Transverse colon (tissue), 4 donors: Measurements from ENCODE around the gene APOL1. TPM values are rescaled to one million over a fixed set of nuclear protein-coding genes. Genes with fewer than 3 reads are reported as not detected.

Source experiments
- DNase-seq: peaks from one replicate; pipeline ENCODE4 v3.0.0-alpha.2; 2019
- H3K27ac ChIP-seq, 4 donors: fragments of 200-600 bp; sonication (generic); 2 replicates each; pipeline ENCODE4 v1.5.1; 2016 to 2018; ENCODE audit warnings: inconsistent platforms in 4 of 4
- H3K27me3 ChIP-seq: fragments of 200-600 bp; sonication (generic); 2 replicates; pipeline ENCODE4 v1.5.1; 2017; ENCODE audit warnings: inconsistent platforms
- H3K36me3 ChIP-seq, 4 donors: fragments of 200-600 bp; sonication (generic); 2 replicates each; pipeline ENCODE4 v1.5.1; 2017 to 2019; ENCODE audit warnings: inconsistent platforms in 4 of 4
- H3K4me1 ChIP-seq, 4 donors: fragments of 200-600 bp; sonication (generic); 2 replicates each; pipeline ENCODE4 v1.5.1; 2017 to 2020; ENCODE audit warnings: inconsistent platforms in 4 of 4
- H3K4me3 ChIP-seq, 4 donors: fragments of 200-600 bp; sonication (generic); 1 replicate in 1 of 4; 2 replicates in 3 of 4; pipeline versions ENCODE4 v1.5.1 to v1.6.1; 2017 to 2019; ENCODE audit warnings: inconsistent platforms in 4 of 4
- H3K9me3 ChIP-seq, 2 donors: fragments of 200-600 bp; sonication (generic); 2 replicates each; pipeline ENCODE4 v1.5.1; 2017 to 2019; ENCODE audit warnings: inconsistent platforms in 2 of 2
- EP300 ChIP-seq: sonication (generic); formaldehyde crosslinking; IDR thresholded peaks from one replicate; pipeline ENCODE4 v1.6.1; 2017; ENCODE audit warnings: antibody characterized with exemption, low read depth
- POLR2A ChIP-seq: fragments of 450-650 bp; IDR thresholded peaks from one replicate; pipeline ENCODE4 v1.6.1; 2016; ENCODE audit warnings: antibody characterized with exemption, mild to moderate bottlenecking, moderate library complexity
- POLR2AphosphoS5 ChIP-seq, 3 donors: sonication (generic); formaldehyde crosslinking; IDR thresholded peaks; one replicate each; pipeline ENCODE4 v1.6.1; 2016; ENCODE audit warnings: antibody characterized with exemption in 3 of 3
- WGBS, 2 donors: methylation state at CpG; one replicate each; pipeline ENCODE4 v1.1.5; 2018; ENCODE audit warnings: low coverage in 1 of 2; 5-methylcytosine and 5-hydroxymethylcytosine counted together
- in situ Hi-C, 4 donors: fragments of 200-750 bp; cut with MboI; loops; one replicate each; pipeline versions ENCODE4 v1.15.0 to v1.15.1; 2017; ENCODE audit warnings: low sequenced_read_pairs in 3 of 4, low pct_ligation_motif_present in 1 of 4, low pct_unique_long_range_greater_than_20kb in 1 of 4
- intact Hi-C: fragments of 100-400 bp; cut with DNase I; formaldehyde crosslinking; loops from one replicate; pipeline ENCODE4 v1.15.1; 2023; ENCODE audit warnings: low total_unique reads
- total RNA-seq, 4 donors: library from RNA; depleted of rRNA; stranded (reverse); fragments of >200 nt; gene quantifications; one replicate each; pipeline ENCODE4 v1.1.0, GENCODE V29; 2016
- TF ChIP-seq, protein P1 (sequence below), 5 experiments: fragments of 200-600 bp in 3 of 5; fragments of 450-650 bp in 2 of 5; sonication (generic) in 3 of 5; IDR thresholded peaks; 1 replicate in 2 of 5; 2 replicates in 3 of 5; pipeline ENCODE4 v1.5.1; 2016 to 2017; ENCODE audit warnings: antibody characterized with exemption in 5 of 5, inconsistent platforms in 3 of 5, mild to moderate bottlenecking in 2 of 5, moderate library complexity in 1 of 5

The APOL1 gene
- total RNA-seq, 4 donors from 2014 or later, result 2.2 to 19.5 (median 14.7) TPM

- Histone ChIP-seq H3K9me3 (no peaks in the 10 kb centered on the region), H3K36me3 (no peaks in the 10 kb centered on the region), H3K4me1 (peaks cover 0 to 15% (median 0%) of the 10 kb centered on the region in 4 donors), H3K27me3 (no peaks in the 10 kb centered on the region), H3K27ac (no peak overlapping the region), H3K4me3 (no peak overlapping the region)
- in situ Hi-C loops, result no loop called here
- DNase-seq, result no peak
- WGBS, 2 donors, result 74 to 80% methylated on average over 7 of the region's 7 CpGs
- intact Hi-C loops, result no loop called here
- TF ChIP-seq POLR2AphosphoS5 (IDR thresholded peaks at IDR 0.05), result no peak
- TF ChIP-seq, protein P1, sequence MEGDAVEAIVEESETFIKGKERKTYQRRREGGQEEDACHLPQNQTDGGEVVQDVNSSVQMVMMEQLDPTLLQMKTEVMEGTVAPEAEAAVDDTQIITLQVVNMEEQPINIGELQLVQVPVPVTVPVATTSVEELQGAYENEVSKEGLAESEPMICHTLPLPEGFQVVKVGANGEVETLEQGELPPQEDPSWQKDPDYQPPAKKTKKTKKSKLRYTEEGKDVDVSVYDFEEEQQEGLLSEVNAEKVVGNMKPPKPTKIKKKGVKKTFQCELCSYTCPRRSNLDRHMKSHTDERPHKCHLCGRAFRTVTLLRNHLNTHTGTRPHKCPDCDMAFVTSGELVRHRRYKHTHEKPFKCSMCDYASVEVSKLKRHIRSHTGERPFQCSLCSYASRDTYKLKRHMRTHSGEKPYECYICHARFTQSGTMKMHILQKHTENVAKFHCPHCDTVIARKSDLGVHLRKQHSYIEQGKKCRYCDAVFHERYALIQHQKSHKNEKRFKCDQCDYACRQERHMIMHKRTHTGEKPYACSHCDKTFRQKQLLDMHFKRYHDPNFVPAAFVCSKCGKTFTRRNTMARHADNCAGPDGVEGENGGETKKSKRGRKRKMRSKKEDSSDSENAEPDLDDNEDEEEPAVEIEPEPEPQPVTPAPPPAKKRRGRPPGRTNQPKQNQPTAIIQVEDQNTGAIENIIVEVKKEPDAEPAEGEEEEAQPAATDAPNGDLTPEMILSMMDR (IDR thresholded peaks at IDR 0.05), result no peak
- no peak for TF ChIP-seq EP300
- TF ChIP-seq POLR2A, result no peak
These were observed 34.2 kb upstream of the APOL1 start for GRCh38 chr22:36218648-36219193.

- Histone ChIP-seq H3K36me3 (no peaks in the 10 kb centered on the region), H3K27me3 (no peaks in the 10 kb centered on the region), H3K4me1 (peaks cover 0 to 15% (median 0%) of the 10 kb centered on the region in 4 donors), H3K4me3 (no peak overlapping the region), H3K27ac (peak overlapping the region in 3 of 4 donors; percentile 5 to 22 (median 9)), H3K9me3 (no peaks in the 10 kb centered on the region)
- in situ Hi-C loops, result no loop called here
- WGBS, 2 donors, result 17 to 51% methylated on average over 2 to 9 of the region's 9 CpGs
- DNase-seq, result no peak
- intact Hi-C loops, result no loop called here
- TF ChIP-seq POLR2A (no peak), EP300 (no peak), POLR2AphosphoS5 (IDR thresholded peaks at IDR 0.05) (no peak)
- TF ChIP-seq, protein P1 (IDR thresholded peaks at IDR 0.05), result no peak
These were observed 32.4 kb upstream of the APOL1 start for GRCh38 chr22:36220451-36220921.

DNA sequence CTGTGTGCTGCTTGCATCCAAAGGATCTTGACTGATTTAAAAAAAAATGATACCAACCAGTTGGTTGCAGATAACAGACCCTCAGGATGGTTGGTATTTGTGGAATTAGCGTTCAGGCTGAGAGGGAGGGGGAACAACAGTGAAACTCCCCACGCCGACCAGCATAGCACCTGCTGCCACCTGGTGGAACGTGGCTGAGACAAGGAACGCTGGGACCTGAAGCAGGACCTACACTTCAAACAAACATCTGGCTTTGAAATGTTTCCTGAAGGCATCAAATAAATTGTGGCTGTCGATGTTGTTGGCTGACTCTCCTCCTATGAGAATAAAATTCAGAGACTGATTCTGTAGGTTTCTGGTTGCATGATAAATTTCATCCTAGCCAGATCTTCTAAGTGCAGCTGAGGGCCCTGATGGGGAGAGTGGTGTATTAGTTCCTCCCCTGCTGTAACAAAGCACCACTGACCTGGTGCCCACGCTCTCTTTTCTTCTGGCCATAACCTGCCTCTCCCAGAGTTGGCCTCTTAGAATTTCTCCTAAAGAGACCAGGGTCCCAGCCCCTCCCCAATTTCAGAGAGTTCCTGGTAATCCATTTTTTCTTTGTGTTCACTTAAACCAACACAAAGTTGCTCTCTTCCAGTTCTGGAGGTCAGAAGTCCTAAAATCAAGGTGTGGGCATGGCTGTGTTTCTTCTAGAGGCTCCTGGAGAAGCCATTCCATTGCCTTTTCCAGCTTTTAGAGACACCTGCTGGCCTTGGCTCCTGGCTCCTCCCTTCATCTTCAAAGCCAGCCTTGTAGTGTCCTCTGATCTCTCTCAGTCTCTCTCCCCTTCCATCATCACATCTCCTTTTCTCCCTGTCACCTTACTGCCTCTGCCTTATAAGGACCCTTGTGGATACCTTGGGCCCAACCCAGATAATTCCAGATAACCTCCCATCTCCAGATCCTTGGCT is 30.9 kb upstream of the APOL1 start:
- H3K4me1 ChIP-seq, result peaks cover 0 to 15% (median 0%) of the 10 kb centered on the region in 4 donors
- no peaks in the 10 kb centered on the region for H3K9me3 ChIP-seq
- no peak overlapping the region for H3K27ac ChIP-seq
- intact Hi-C loops, result no loop called here
- TF ChIP-seq, protein P1 (IDR thresholded peaks at IDR 0.05), result peak; percentile 45 to 58 (median 53)
- TF ChIP-seq POLR2AphosphoS5 (IDR thresholded peaks at IDR 0.05), result no peak
- no peaks in the 10 kb centered on the region for H3K36me3 ChIP-seq
- in situ Hi-C loops, result no loop called here
- peak; percentile 59 for DNase-seq
- H3K27me3 ChIP-seq, result no peaks in the 10 kb centered on the region
- H3K4me3 ChIP-seq, result no peak overlapping the region
- WGBS, 2 donors, result 16% methylated on average over 7 of the region's 7 CpGs; no CpG with 5 or more reads in 1 of the 2 donors

- in situ Hi-C loops, result no loop called here
These were observed 30.0 kb upstream of the APOL1 start for GRCh38 chr22:36222887-36223450.

More at GRCh38 chr22:36222887-36223450, 30.0 kb upstream of the APOL1 start:
- H3K27me3 ChIP-seq, result no peaks in the 10 kb centered on the region
- H3K9me3 ChIP-seq, result no peaks in the 10 kb centered on the region
- TF ChIP-seq, protein P1 (IDR thresholded peaks at IDR 0.05), result no peak
- TF ChIP-seq POLR2A (no peak), EP300 (no peak), POLR2AphosphoS5 (IDR thresholded peaks at IDR 0.05) (no peak)
- H3K4me3 ChIP-seq, result no peak overlapping the region
- peaks cover 0 to 7% (median 0%) of the 10 kb centered on the region in 4 donors for H3K36me3 ChIP-seq
- DNase-seq, result no peak
- H3K27ac ChIP-seq, result no peak overlapping the region
- intact Hi-C loops, result no loop called here
- H3K4me1 ChIP-seq, result peaks cover 0 to 15% (median 0%) of the 10 kb centered on the region in 4 donors
- 89 to 95% methylated on average over 4 to 9 of the region's 9 CpGs for WGBS, 2 donors
